Keratinocyte (primary cell): ENCODE data around the gene GLI2.

Source experiments
- CTCF ChIP-seq, 3 experiments: IDR thresholded peaks in 1 of 3; conservative IDR thresholded peaks in 1 of 3; optimal IDR thresholded peaks in 1 of 3; 2 replicates in 2 of 3; 3 replicates in 1 of 3; pipeline versions ENCODE3 to v1.5.1; 2011; ENCODE audit warnings: low read length in 3 of 3, mild to moderate bottlenecking in 3 of 3, moderate library complexity in 2 of 3, control low read depth in 1 of 3, inconsistent platforms in 1 of 3; ENCODE audit not compliant: insufficient read depth in 2 of 3; ENCODE audit errors: extremely low read depth in 1 of 3
- EZH2 ChIP-seq: IDR thresholded peaks from one replicate; pipeline ENCODE4 v1.6.1; 2012; ENCODE audit warnings: inconsistent platforms, mild to moderate bottlenecking, low read length, moderate library complexity

- TF ChIP-seq CTCF (optimal IDR thresholded peaks at IDR 0.05 in 1 of 3, IDR thresholded peaks at IDR 0.05 in 1 of 3, conservative IDR thresholded peaks at IDR 0.05 in 1 of 3; ENCODE audit: extremely low read depth in 1 of 3, insufficient read depth in 2 of 3, low read length in 3 of 3) = no peak
- no peak for TF ChIP-seq EZH2
These were observed 48.3 kb downstream of the GLI2 start for GRCh38 chr2:120783969-120784372.
